Activated CD8-positive, alpha-beta memory T cell treated with anti-CD3 and anti-CD28 coated beads for 4 hours (primary cell): ENCODE results near the gene GOLGA2.
"Not testable (repeated sequence)": the region's sequence is repeated elsewhere in the genome, so short reads cannot be mapped to it uniquely, and the experiment has no call there.

Experiments used
- DNase-seq, 2 donors: peaks; one replicate each; pipeline ENCODE4 v3.0.0-alpha.2; 2020; ENCODE audit warnings: low read depth in 2 of 2

The GOLGA2 gene

DNA sequence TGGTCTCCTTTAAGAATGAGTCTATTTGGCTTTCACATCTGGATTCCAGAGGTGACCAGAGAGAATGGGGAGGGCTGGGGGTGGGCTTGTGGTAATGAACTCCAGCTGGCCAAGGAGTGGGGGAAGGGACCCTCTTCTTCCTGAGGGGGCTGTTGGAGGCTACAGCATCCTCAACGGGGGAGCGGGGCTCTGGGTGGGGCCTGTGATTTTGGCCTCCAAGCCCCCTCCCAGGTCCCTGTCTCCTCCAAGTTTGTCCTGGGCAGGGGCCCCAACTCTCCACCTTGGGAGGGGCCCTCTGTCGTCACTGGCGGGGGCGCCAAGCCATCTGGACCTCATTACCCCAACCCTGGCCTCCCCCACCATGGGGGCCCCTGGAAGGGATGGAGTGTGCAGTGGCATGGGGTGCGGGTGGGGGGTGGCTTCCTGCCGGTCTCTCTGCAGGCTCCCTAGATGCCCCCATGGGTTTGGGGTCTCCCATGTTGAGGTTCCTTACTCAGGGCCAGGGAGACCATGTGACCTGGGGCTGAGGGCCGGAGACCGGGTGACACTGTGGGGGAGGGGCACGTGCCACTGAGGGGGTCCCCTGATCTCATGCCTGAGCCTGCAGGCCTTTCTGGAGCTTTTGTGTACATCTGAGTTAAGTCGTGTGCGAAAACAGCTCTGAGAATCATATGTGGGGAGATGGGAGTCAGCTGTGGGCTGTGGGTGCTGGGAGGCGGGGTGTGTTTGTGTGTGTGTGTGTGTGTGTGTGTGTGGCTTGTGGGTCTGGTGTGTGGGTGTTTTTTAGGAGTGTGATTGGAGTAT, 32.4 kb downstream of the GOLGA2 start:
- no peak for DNase-seq

DNA sequence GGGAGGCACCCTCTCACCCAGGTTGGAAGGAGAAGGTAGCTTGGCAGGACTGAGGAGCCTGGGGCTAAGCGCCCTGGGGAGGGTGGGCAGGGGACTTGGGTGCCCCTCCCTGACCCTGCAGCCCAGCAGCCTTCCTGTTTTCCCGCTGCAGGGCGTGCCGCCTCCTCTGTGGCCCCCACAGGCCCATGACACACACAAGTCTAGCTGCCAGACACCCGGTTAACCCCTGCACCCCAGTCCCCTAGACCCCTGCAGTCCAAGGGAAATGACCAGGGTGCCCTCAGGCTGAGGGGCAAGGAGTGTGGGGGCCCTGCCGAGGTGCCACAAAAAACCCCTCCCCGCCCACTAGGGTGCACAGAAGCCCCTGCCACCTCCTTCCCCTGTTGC, 33.0 kb downstream of the GOLGA2 start:
- DNase-seq, result no peak

GRCh38 chr9:128242124-128242523, 33.7 kb downstream of the GOLGA2 start:
- DNase-seq, result no peak

GRCh38 chr9:128233817-128234406, 41.9 kb downstream of the GOLGA2 start:
- no peak for DNase-seq

- no peak for DNase-seq
Measured at GRCh38 chr9:128232528-128233428, 43.0 kb downstream of the GOLGA2 start.

GRCh38 chr9:128231638-128232527, 43.9 kb downstream of the GOLGA2 start:
- DNase-seq, result no peak

- not testable (repeated sequence) for DNase-seq
Measured at GRCh38 chr9:128230897-128231296, 44.9 kb downstream of the GOLGA2 start.

- DNase-seq, result no peak
Measured at GRCh38 chr9:128226412-128226801, 49.4 kb downstream of the GOLGA2 start.

DNA sequence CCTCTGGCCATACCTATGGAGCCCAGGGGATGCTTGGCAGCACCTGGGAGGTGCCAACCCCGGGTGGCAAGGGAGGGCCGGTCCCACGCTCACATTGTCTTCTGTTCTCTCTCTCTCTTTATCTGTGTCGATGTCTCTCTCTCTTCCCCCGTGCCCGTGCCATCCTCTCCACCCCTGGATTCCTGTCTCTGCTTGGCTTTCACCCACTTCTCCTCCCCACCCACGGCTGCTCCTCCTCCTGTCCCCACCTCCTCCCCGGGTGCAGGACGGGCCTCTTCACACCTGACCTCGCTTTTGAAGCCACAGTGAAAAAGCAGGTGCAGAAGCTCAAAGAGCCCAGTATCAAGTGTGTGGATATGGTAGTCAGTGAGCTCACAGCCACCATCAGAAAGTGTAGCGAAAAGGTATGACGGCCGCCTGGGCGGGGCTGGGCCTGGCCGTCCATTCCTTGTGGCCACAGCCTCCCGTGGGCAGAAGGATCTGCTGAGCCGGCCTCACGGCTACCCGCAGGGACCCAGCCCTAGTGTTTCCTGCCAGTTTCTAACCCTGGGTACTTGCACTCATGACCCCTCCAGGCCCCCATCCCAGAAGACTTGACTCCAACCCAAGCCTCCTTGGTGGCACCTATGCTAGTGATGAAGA, 49.9 kb downstream of the GOLGA2 start:
- no peak for DNase-seq

DNA sequence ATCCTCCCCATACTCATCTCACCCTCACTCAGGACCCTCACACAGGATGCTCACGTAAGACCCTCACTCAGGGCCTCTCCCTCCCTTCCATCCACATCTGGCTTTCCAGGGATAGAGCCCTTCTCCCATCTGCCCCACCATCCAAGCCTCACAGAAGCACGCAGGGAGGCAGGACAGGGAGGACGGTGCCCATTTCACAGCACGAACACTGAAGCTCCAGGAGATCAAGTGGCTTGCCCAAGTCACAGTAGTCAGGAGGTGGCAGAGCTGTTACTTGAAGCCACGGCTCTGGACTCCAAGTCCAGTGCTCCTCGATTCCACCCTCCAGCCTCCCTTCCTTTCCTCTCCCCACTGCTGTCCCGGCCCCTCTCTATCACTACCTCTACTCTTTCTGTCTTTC, 50.9 kb downstream of the GOLGA2 start:
- no peak for DNase-seq

GRCh38 chr9:128222880-128223670, 52.7 kb downstream of the GOLGA2 start:
- DNase-seq, result no peak

DNA sequence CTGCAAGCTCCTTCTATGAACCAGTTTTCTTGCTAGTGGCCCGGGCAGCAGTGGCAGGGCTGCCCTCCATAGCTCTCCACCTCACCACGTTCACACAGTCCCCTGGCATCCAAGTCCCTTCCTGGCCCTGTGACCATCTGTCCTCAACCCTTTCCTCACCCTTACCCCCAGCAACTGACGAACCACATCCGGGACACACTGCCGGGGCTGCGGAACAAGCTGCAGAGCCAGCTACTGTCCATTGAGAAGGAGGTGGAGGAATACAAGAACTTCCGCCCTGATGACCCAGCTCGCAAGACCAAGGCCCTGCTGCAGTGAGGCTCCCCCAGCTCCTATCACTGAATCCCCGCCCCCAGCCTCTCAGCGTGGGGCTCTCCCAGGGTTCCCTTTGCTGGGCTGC, 53.8 kb downstream of the GOLGA2 start:
- no peak for DNase-seq

- DNase-seq, result no peak
Measured at GRCh38 chr9:128219831-128220230, 56.0 kb downstream of the GOLGA2 start.

GRCh38 chr9:128218518-128219389, 57.1 kb downstream of the GOLGA2 start:
- DNase-seq, result peak; percentile 78 to 84

DNA sequence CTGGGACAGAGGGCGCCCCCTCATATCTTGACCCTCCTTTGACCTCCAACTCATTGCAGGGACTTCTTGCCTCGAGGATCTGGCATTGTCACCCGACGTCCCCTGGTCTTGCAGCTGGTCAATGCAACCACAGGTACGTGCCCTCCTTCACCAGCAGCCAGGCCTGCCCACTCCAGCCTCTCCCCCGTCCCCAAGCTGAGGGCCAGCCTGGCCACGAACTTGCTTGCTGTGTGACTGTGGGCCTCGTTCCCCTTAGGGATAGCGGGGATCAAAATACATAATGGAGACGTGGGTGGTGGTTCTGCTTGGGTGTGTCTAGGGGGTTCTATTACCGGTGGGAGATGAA, 57.7 kb downstream of the GOLGA2 start:
- DNase-seq, result no peak

GRCh38 chr9:128216781-128217553, 58.8 kb downstream of the GOLGA2 start:
- DNase-seq, result no peak

GRCh38 chr9:128215491-128216409, 60.1 kb downstream of the GOLGA2 start:
- DNase-seq, result no peak
